ENCODE measurements around the gene LYZL1.
"Not testable (repeated sequence)": the region's sequence is repeated elsewhere in the genome, so short reads cannot be mapped to it uniquely, and the experiment has no call there.

LYZL1 gene

GRCh38 chr10:29288906-29289305 lies at the start of gene LYZL1:
TSS of gene LYZL1 (plus strand) at chr10:29289070. CDS start at chr10:29291868, 2,798 bp downstream.
- not testable (repeated sequence) for DNase-seq (ENCODE audit: low read depth in 2 of 2)

- no peak for DNase-seq (ENCODE audit: low read depth in 2 of 2)
Observed at GRCh38 chr10:29239569-29240472, 49.0 kb upstream of the LYZL1 start.

- no peak for DNase-seq (ENCODE audit: low read depth in 2 of 2)
Observed at GRCh38 chr10:29240986-29241660, 47.7 kb upstream of the LYZL1 start.

- DNase-seq (ENCODE audit: low read depth in 2 of 2) = no peak
Observed at GRCh38 chr10:29241925-29242324, 46.9 kb upstream of the LYZL1 start.

GRCh38 chr10:29243066-29243465 lies 45.8 kb upstream of the LYZL1 start:
- no peak for DNase-seq (ENCODE audit: low read depth in 2 of 2)

- DNase-seq (ENCODE audit: low read depth in 2 of 2) = no peak
Observed at GRCh38 chr10:29243750-29244149, 45.1 kb upstream of the LYZL1 start.

- DNase-seq (ENCODE audit: low read depth in 2 of 2) = no peak
Observed at GRCh38 chr10:29244978-29245377, 43.9 kb upstream of the LYZL1 start.

- no peak for DNase-seq (ENCODE audit: low read depth in 2 of 2)
Observed at GRCh38 chr10:29245476-29245875, 43.4 kb upstream of the LYZL1 start.

- no peak for DNase-seq (ENCODE audit: low read depth in 2 of 2)
Observed at GRCh38 chr10:29246449-29246848, 42.4 kb upstream of the LYZL1 start.

GRCh38 chr10:29248158-29248557 lies 40.7 kb upstream of the LYZL1 start:
- DNase-seq (ENCODE audit: low read depth in 2 of 2) = no peak

GRCh38 chr10:29249018-29249417 lies 39.9 kb upstream of the LYZL1 start:
- DNase-seq (ENCODE audit: low read depth in 2 of 2) = no peak

GRCh38 chr10:29250066-29250465 lies 38.8 kb upstream of the LYZL1 start:
- DNase-seq (ENCODE audit: low read depth in 2 of 2) = no peak

GRCh38 chr10:29252811-29253689 lies 35.8 kb upstream of the LYZL1 start:
- DNase-seq (ENCODE audit: low read depth in 2 of 2) = no peak

GRCh38 chr10:29253690-29254029 lies 35.2 kb upstream of the LYZL1 start:
- DNase-seq (ENCODE audit: low read depth in 2 of 2) = no peak

- no peak for DNase-seq (ENCODE audit: low read depth in 2 of 2)
Observed at GRCh38 chr10:29254123-29255046, 34.5 kb upstream of the LYZL1 start.

GRCh38 chr10:29255104-29255503 lies 33.8 kb upstream of the LYZL1 start:
- no peak for DNase-seq (ENCODE audit: low read depth in 2 of 2)

GRCh38 chr10:29256019-29256418 lies 32.9 kb upstream of the LYZL1 start:
- DNase-seq (ENCODE audit: low read depth in 2 of 2) = no peak

- DNase-seq (ENCODE audit: low read depth in 2 of 2) = no peak
Observed at GRCh38 chr10:29256586-29256985, 32.3 kb upstream of the LYZL1 start.

GRCh38 chr10:29257106-29257783 lies 31.6 kb upstream of the LYZL1 start:
- DNase-seq (ENCODE audit: low read depth in 2 of 2) = no peak

GRCh38 chr10:29257784-29258135 lies 31.1 kb upstream of the LYZL1 start:
- no peak for DNase-seq (ENCODE audit: low read depth in 2 of 2)

GRCh38 chr10:29259498-29259897 lies 29.4 kb upstream of the LYZL1 start:
- no peak for DNase-seq (ENCODE audit: low read depth in 2 of 2)
